DMS 273 (cell line): ENCODE data around the gene LHFPL2.

Experiments
- DNase-seq: peaks from one replicate; lab custom pipeline; 2025; ENCODE audit not compliant: unreplicated experiment; lab: John Stamatoyannopoulos, UW

Gene LHFPL2

GRCh38 chr5:78597068-78597973 is 51.3 kb downstream of the LHFPL2 start:
- no peak for DNase-seq

GRCh38 chr5:78595458-78595921 is 53.1 kb downstream of the LHFPL2 start:
- DNase-seq: no peak

- DNase-seq: no peak
Measured at GRCh38 chr5:78594610-78595457, 53.7 kb downstream of the LHFPL2 start.

- DNase-seq: no peak
Measured at GRCh38 chr5:78594021-78594420, 54.6 kb downstream of the LHFPL2 start.

GRCh38 chr5:78593465-78593864 is 55.1 kb downstream of the LHFPL2 start:
- no peak for DNase-seq

- no peak for DNase-seq
Measured at GRCh38 chr5:78592735-78593386, 55.7 kb downstream of the LHFPL2 start.

- no peak for DNase-seq
Measured at GRCh38 chr5:78591972-78592700, 56.4 kb downstream of the LHFPL2 start.

GRCh38 chr5:78591138-78591612 is 57.4 kb downstream of the LHFPL2 start:
- DNase-seq: no peak

GRCh38 chr5:78589923-78590322 is 58.6 kb downstream of the LHFPL2 start:
- DNase-seq: no peak

- DNase-seq: no peak
Measured at GRCh38 chr5:78588507-78588906, 60.1 kb downstream of the LHFPL2 start.

GRCh38 chr5:78587775-78588291 is 60.7 kb downstream of the LHFPL2 start:
- DNase-seq: no peak

- no peak for DNase-seq
Measured at GRCh38 chr5:78587081-78587774, 61.3 kb downstream of the LHFPL2 start.

- no peak for DNase-seq
Measured at GRCh38 chr5:78586251-78586650, 62.3 kb downstream of the LHFPL2 start.

- no peak for DNase-seq
Measured at GRCh38 chr5:78578015-78578414, 70.6 kb downstream of the LHFPL2 start.

- no peak for DNase-seq
Measured at GRCh38 chr5:78577071-78577807, 71.3 kb downstream of the LHFPL2 start.

- no peak for DNase-seq
Measured at GRCh38 chr5:78576376-78576775, 72.2 kb downstream of the LHFPL2 start.

- DNase-seq: no peak
Measured at GRCh38 chr5:78574731-78575161, 73.8 kb downstream of the LHFPL2 start.

GRCh38 chr5:78574131-78574673 is 74.4 kb downstream of the LHFPL2 start:
- DNase-seq: no peak

GRCh38 chr5:78573318-78573717 is 75.3 kb downstream of the LHFPL2 start:
- no peak for DNase-seq
